CD4-positive, alpha-beta T cell (primary cell): Measurements from ENCODE around the gene CPED1. TPM values are rescaled to one million over a fixed set of nuclear protein-coding genes. Genes with fewer than 3 reads are reported as not detected.

ENCODE experiments used
- ATAC-seq: fragments of 200-7000 bp; cut with Tn5 transposase; one replicate; pipeline ENCODE4 v1.10.0; 2022; ENCODE audit warnings: mild to moderate bottlenecking; ENCODE audit not compliant: poor library complexity
- CTCF ChIA-PET: fragments of 350-600 bp; sonication (Branson Sonifier 250); formaldehyde crosslinking; loops from one replicate; lab custom pipeline; 2021; ENCODE audit warnings: antibody characterized with exemption, inconsistent platforms; lab: Charles Lee
- POLR2A ChIA-PET: fragments of 350-600 bp; sonication (Branson Sonifier 250); formaldehyde crosslinking; loops from one replicate; lab custom pipeline; 2021; ENCODE audit warnings: antibody characterized with exemption, inconsistent platforms; lab: Charles Lee
- DNase-seq, 14 experiments: peaks; one replicate each; pipeline ENCODE4 v3.0.0-alpha.2; 2013 to 2020; ENCODE audit warnings: mixed read lengths in 2 of 14
- H3K27ac ChIP-seq, 2 donors: one replicate each; pipeline versions ENCODE4 v1.5.1 to v1.7.0; 2013; ENCODE audit warnings: low read length in 2 of 2, low read depth in 1 of 2, mild to moderate bottlenecking in 1 of 2
- H3K27me3 ChIP-seq, 2 experiments: 1 replicate in 1 of 2; 2 replicates in 1 of 2; pipeline versions ENCODE4 v1.6.1 to v1.7.0; 2013; ENCODE audit warnings: low read length in 2 of 2, control low read depth in 1 of 2, mild to moderate bottlenecking in 1 of 2, moderate library complexity in 1 of 2; ENCODE audit not compliant: insufficient read depth in 2 of 2, control insufficient read depth in 1 of 2
- H3K36me3 ChIP-seq: one replicate; pipeline ENCODE4 v1.6.1; 2013; ENCODE audit warnings: low read length, control low read depth; ENCODE audit not compliant: insufficient read depth
- H3K4me1 ChIP-seq: one replicate; pipeline ENCODE4 v1.6.1; 2013; ENCODE audit warnings: low read length, control low read depth; ENCODE audit not compliant: insufficient read depth
- H3K4me3 ChIP-seq: one replicate; pipeline ENCODE4 v1.5.1; 2013; ENCODE audit warnings: mild to moderate bottlenecking, low read length, moderate library complexity
- H3K9me3 ChIP-seq, 2 experiments: 1 replicate in 1 of 2; 2 replicates in 1 of 2; pipeline versions ENCODE4 v1.6.1 to v1.7.0; 2013; ENCODE audit warnings: low read length in 2 of 2, mild to moderate bottlenecking in 2 of 2, control low read depth in 1 of 2, moderate library complexity in 1 of 2; ENCODE audit not compliant: control insufficient read depth in 1 of 2, insufficient read depth in 1 of 2
- H3K27ac Mint-ChIP-seq: one replicate; pipeline ENCODE4 v1.8.0; 2020; ENCODE audit warnings: mixed read lengths
- H3K27me3 Mint-ChIP-seq: one replicate; pipeline ENCODE4 v1.8.0; 2021; ENCODE audit warnings: mixed read lengths
- H3K36me3 Mint-ChIP-seq: one replicate; pipeline ENCODE4 v1.8.0; 2021; ENCODE audit warnings: low read depth, mixed read lengths
- H3K4me1 Mint-ChIP-seq: one replicate; pipeline ENCODE4 v1.8.0; 2021; ENCODE audit warnings: low read depth, mixed read lengths
- H3K4me3 Mint-ChIP-seq: one replicate; pipeline ENCODE4 v1.8.0; 2020; ENCODE audit warnings: mild to moderate bottlenecking, mixed read lengths
- H3K9me3 Mint-ChIP-seq: one replicate; pipeline ENCODE4 v1.8.0; 2020; ENCODE audit warnings: mixed read lengths
- intact Hi-C, 2 experiments: fragments of 100-400 bp; cut with DNase I in 1 of 2; cut with micrococcal nuclease in 1 of 2; formaldehyde crosslinking; loops; one replicate each; pipeline versions ENCODE4 v1.15.1 to v1.9.0; 2023 to 2025; cut with DNase I, micrococcal nuclease
- total RNA-seq, 174 experiments: library from RNA in 2 of 174; stranded (reverse) in 2 of 174; gene quantifications; one replicate each; pipeline ENCODE4 v1.2.3 and lab custom pipeline; 2021 to 2026
- TF ChIP-seq, protein P1 (sequence below): fragments of 200-600 bp; IDR thresholded peaks from one replicate; pipeline ENCODE4 v1.8.0; 2022; ENCODE audit warnings: antibody characterized with exemption, mild to moderate bottlenecking

Gene CPED1
- total RNA-seq, 2 experiments from 2014 or later = 0.08 to 0.19 TPM

DNA sequence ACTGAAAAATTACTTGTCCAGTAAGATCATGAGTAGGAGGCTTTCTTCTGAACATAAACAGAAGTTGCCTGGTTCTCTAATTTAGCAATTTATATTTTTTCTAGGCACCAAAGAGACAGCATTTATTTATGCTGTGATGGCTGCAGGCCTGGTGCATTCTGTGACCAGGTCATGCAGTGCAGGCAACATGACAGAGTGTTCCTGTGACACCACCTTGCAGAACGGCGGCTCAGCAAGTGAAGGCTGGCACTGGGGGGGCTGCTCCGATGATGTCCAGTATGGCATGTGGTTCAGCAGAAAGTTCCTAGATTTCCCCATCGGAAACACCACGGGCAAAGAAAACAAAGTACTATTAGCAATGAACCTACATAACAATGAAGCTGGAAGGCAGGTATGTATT, 343.1 kb downstream of the CPED1 start:
- TF ChIP-seq, protein P1, sequence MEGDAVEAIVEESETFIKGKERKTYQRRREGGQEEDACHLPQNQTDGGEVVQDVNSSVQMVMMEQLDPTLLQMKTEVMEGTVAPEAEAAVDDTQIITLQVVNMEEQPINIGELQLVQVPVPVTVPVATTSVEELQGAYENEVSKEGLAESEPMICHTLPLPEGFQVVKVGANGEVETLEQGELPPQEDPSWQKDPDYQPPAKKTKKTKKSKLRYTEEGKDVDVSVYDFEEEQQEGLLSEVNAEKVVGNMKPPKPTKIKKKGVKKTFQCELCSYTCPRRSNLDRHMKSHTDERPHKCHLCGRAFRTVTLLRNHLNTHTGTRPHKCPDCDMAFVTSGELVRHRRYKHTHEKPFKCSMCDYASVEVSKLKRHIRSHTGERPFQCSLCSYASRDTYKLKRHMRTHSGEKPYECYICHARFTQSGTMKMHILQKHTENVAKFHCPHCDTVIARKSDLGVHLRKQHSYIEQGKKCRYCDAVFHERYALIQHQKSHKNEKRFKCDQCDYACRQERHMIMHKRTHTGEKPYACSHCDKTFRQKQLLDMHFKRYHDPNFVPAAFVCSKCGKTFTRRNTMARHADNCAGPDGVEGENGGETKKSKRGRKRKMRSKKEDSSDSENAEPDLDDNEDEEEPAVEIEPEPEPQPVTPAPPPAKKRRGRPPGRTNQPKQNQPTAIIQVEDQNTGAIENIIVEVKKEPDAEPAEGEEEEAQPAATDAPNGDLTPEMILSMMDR = no peak
- ATAC-seq (no peak), DNase-seq (no peak)
- Histone ChIP-seq H3K27ac (no peak overlapping the region), H3K9me3 (peaks cover 0 to 8% of the 10 kb centered on the region in 2 experiments), H3K36me3 (no peaks in the 10 kb centered on the region), H3K4me3 (no peak overlapping the region), H3K27me3 (peaks cover 31 to 57% of the 10 kb centered on the region in 2 experiments), H3K4me1 (peaks cover 20% of the 10 kb centered on the region)
- CTCF ChIA-PET = no interaction called here
- intact Hi-C loops = no loop called here
- H3K9me3 Mint-ChIP-seq = no peaks in the 10 kb centered on the region
- H3K4me1 Mint-ChIP-seq = peaks cover 13% of the 10 kb centered on the region
- POLR2A ChIA-PET = no interaction called here
- no peak overlapping the region for H3K27ac Mint-ChIP-seq
- H3K27me3 Mint-ChIP-seq = peaks cover 71% of the 10 kb centered on the region
- H3K4me3 Mint-ChIP-seq = no peak overlapping the region
- H3K36me3 Mint-ChIP-seq = no peaks in the 10 kb centered on the region

DNA sequence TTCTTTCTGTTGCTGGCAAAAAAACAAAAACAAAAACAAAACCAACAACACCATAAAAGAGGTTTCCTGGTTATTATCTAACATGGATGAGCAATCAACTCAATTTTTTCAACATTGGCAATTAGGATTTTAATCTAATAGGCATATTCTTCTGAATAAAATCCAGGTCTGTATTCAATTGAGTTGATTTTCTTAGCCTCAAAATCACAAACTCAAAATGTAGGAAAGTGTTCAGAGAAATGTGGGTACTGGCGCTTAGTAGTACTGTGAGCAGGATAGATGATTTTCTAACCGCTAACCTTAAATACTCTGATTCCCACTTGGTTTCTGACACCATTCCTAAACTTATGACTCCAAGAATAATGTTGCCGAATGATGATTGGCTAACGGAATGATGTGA, 345.9 kb downstream of the CPED1 start:
- peaks cover 44% of the 10 kb centered on the region for H3K27me3 Mint-ChIP-seq
- CTCF ChIA-PET = no interaction called here
- Histone ChIP-seq H3K4me1 (peaks cover 12% of the 10 kb centered on the region), H3K27ac (no peak overlapping the region), H3K4me3 (no peak overlapping the region), H3K36me3 (no peaks in the 10 kb centered on the region), H3K27me3 (peaks cover 12 to 35% of the 10 kb centered on the region in 2 experiments), H3K9me3 (no peaks in the 10 kb centered on the region)
- H3K4me1 Mint-ChIP-seq = no peaks in the 10 kb centered on the region
- H3K36me3 Mint-ChIP-seq = no peaks in the 10 kb centered on the region
- DNase-seq = no peak
- H3K4me3 Mint-ChIP-seq = no peak overlapping the region
- intact Hi-C loops = no loop called here
- POLR2A ChIA-PET = no interaction called here
- no peak overlapping the region for H3K27ac Mint-ChIP-seq
- TF ChIP-seq, protein P1 = no peak
- no peak for ATAC-seq
- H3K9me3 Mint-ChIP-seq = no peaks in the 10 kb centered on the region

DNA sequence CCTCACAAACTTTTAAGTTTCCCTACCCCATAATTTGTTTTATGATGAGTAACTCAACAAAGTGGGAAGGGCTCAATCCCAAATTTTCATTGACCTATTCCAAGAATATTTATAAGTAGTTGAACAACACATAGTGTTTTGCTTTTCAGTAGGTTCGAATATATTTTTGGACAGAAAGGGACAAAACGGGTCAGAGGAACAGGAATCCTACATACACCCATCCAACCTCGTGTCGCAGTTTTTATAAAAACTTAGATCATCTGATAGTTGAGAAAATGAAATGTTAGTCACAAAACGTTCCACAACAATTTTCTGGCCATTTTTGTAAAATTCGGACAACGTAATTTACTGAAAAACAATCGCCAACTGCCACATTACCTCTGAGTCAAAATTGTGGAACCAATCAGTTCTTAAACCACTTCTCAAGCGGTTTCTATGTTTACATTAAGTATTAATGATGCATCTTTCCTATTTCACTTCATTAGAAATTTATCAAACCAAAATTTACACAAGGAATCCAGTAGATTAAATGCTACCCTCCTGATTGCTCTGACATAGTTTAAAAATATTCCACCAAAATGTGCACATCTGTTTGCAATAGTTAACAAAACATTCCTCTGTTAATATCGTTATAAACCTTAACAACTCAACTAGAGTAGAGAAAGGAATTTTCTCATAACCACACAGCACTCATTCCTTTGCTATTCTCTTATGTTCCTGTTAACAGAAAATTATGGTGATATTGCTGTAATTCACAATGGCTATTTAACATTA, 346.6 kb downstream of the CPED1 start:
- Mint-ChIP-seq H3K4me1 (no peaks in the 10 kb centered on the region), H3K36me3 (no peaks in the 10 kb centered on the region), H3K9me3 (no peaks in the 10 kb centered on the region), H3K4me3 (no peak overlapping the region), H3K27ac (no peak overlapping the region), H3K27me3 (peaks cover 37% of the 10 kb centered on the region)
- no peak overlapping the region for H3K4me3 ChIP-seq
- no peak overlapping the region for H3K27ac ChIP-seq
- intact Hi-C loops = no loop called here
- DNase-seq = no peak
- H3K36me3 ChIP-seq = no peaks in the 10 kb centered on the region
- H3K27me3 ChIP-seq = peaks cover 5 to 28% of the 10 kb centered on the region in 2 experiments
- no peaks in the 10 kb centered on the region for H3K9me3 ChIP-seq
- no peak for ATAC-seq
- TF ChIP-seq, protein P1 = no peak
- ChIA-PET CTCF (no interaction called here), POLR2A (interaction anchor here (0.7 kb wide), 1 partner anchor 292 kb away, joined by 3 read pairs; no protein-coding TSS in a partner anchor)
- peaks cover 5% of the 10 kb centered on the region for H3K4me1 ChIP-seq
